Fibroblast of skin of right quadriceps (primary cell): ENCODE measurements around the gene MEG3.
A peak's percentile ranks its signal among the peaks of the same experiment; 100 is the strongest.

Source experiments
- DNase-seq: peaks from one replicate; pipeline ENCODE4 v3.0.0-alpha.2; 2013

Gene MEG3

GRCh38 chr14:100834794-100835547 lies 9.1 kb downstream of the MEG3 start:
- no peak for DNase-seq

DNA sequence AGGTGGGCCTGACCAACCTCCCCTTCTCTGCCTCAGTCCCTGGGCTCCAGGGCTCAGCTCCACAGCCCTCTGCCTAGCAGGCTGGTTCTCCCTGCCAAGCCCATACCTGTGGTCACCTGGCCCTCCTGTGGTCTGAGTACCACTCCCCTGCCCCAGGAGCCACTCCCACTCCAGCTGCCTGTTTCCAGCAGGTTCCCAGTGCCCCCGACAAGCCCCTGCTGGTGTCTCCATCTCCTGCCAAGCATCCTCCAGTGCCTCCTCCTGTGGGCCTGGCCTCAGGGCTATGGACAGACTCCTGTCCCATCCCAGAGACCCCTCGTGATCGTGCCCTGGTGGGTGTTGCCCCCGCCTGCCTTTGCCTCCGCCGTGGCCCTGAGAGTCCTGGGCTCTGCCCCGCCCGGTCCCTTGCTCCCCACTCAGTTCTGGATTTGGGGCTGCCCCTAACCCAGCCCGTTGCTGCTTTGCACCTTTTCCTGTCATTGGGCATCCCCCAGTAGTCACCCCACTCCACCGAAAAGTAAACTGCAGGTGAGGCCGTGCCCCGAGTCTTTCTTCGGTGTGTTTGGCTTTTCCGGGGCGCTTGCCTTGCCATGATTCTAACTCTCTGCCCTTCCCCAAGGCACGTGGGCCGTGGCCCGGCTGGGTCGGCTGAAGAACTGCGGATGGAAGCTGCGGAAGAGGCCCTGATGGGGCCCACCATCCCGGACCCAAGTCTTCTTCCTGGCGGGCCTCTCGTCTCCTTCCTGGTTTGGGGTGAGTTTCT lies 9.8 kb downstream of the MEG3 start:
- no peak for DNase-seq

DNA sequence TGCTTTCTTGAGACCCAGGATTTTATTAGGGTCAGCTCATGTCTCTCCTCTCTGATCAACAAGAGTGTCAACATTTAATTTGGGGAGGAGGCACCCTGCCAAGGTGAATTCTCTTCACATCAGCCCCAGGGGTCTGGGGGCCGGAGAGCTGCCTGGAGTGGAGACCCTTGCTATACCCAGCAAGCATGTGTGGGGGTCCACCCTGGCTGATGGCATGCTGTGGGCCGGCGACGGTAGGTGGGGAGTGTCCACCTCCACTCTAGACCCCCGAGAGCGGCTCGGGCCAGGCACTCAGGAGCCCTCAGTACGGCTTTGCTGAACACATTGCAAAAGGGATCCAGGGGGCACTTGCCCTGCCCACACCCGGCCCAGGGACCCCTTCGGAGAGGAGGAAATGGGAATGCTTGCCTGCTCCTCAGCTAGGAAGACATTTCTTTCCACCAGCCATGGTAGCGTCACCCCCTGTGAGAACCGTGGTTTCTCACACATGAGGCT lies 10.4 kb downstream of the MEG3 start:
- DNase-seq: no peak

DNA sequence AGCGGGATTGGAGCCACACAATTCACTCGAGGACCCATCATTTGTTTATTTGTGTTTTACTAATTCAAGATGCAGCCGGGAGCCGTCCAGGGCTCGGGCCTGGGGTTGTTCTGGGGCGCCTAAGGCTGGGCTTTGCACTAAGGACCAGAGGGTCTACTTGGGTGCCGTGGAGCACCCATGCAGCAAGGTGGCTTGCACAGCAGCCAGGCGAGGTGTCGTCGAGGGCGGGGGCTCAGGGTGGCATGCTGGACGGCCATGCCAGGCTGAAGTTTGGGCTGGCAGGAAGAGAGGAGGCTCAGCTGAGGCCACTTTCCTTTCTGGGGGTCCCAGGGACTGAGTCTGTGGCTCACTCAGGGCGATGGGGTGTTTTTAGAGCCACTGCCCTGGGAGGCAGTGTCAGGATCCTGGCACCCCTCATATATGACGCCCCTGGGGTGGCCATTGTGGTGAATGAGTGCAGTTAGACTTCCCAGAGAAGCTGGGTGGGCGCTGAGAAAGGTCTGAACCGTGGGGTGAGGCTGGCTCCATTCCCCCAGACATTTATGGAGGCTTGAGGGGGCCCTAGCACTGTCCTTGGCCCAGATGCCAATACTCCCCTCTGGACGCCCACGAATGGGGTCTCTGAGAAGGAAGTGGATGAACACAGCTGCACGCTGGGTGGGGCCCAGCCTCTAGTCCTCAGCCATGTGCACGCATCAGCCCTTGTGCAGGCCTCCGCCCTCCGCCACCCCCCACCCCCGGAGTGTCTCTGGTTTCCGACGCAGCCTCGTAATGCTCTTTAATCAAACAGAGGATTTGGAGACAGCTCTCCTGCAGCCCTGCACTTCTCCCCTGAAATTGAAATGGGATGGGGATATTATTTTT lies 11.3 kb downstream of the MEG3 start:
- DNase-seq: no peak

DNA sequence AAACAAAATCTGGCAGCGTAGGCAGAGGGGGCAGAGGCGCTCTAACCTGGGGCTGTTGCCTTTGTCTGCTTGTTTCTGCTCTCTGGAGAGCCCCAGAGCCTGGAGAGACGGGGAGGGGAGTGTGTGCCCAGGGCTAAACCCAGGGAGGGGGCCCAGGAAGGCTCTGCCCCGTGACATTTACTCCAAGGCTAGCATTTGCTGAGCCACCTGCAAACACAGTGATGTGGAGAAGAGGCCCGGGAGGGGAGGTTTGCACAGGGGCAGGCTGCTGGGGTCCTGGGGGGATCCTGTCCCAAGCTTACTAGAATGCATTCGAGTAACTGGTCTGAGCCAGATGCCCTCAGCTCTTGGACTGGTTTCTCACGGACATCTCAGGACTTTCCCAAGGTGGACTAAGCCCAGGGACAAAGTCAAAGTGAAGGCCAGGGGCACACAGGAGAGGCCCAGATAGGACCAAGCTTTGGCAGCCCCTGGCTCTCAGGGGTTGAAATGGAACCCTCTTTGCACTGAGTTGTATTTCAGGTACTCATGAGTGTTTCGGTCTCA lies 12.0 kb downstream of the MEG3 start:
- no peak for DNase-seq

DNA sequence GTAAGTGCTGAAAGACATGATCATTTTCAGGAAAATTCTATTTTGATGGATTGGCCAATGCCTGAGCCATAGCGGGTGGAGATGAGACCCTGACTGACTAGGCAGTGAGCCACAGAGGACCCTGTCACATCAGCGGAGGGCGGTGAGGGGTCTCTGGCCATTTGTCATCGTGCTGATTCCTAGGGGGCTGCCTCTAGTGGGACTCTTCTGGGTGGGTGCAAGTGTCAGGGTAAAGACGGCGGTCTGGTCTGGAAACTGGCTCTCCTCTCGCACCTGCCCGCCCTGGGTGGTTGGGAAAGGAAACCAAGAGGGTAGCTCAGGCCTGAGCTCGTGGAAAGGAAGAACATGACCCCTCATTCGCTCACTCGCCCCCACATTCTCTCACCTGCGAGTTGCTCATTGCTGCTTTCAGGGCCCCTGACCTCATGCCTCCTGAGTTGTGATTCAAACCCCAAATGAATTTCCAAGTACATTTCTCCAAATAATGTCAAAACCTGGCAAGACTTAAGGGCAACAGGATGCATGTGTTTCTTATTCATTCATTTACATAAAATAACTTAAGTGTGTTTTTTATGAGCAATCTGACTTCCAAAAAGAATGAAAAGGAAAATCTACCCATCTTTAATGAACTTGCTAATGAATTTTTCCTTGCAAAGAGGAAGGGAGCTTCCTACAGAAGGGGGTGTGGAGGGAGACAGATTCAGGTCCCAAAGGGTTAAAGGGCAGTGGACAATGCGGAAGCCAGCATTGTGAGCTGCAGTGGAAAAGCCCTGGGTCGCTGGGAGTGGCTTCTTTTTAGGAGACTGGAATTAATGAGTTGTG lies 12.8 kb downstream of the MEG3 start:
- no peak for DNase-seq

DNA sequence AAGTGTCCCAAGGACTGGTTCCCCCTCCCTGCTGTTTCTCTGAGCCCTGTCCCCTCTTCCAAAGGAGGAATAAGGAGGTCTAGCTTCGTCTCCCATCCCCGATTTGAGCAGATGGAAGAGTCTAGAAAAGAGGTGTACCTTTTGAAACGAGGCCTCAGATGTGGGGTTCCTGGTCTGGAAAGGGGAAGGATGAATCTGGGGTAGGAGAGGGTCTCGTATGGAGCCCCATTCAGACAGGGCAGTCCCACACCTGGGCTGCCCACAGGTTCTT lies 13.3 kb downstream of the MEG3 start:
- DNase-seq: no peak

DNA sequence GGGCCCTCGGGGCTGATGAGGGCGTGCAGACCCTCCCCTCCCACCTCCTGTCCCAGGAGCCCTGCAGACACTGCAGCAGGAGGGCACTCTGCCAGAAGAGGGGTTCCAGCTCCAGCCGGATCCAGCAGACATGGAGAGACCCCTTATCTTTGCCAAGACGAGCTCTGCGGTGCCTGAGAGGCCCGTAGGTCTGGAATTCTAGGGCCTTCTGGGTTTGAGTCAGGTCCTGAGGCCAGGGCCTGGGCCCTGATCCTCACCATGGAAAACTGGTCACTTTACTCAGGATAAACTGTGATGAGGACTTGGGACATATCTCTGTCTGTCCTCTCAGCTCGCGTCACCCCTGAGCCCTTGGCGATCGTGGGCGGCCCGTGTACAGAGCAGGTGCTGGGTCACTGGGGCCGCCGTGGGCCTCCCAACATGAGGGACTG lies 13.8 kb downstream of the MEG3 start:
- DNase-seq: no peak

GRCh38 chr14:100840286-100841065 lies 14.6 kb downstream of the MEG3 start:
- no peak for DNase-seq

DNA sequence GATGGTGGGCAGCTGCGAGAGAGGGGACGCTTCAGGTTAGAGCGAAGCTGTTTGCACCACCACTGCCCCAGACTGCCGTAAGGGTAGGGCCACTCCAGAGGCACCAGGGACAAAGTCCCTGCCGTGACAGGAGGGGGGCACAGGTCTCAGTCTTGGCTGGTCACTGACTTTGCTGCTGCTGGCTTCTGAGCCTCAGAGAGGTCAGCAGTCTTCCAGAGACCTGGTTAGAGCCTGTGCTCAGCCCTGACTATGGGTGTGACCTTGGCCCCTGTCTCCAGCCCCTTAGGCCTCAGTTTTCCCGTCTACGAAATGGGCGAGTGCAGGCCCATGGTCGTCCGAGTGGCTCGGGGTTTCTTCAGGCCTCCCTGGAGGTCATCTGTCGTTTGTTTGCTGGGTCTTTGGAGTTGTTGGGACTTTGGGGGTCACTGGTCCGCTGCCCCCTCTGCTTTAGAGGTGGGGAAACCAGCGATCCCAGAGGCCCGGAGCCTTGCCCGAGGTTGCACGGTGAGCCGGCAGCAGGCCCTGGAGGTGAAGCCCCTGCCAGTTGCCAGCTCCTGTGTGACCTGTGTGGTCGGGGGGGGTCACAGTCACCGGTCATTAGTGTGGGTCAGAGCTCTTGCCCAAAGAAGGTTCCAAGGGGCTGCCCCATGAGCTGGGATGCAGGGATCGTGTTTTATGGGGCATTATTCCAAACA lies 15.3 kb downstream of the MEG3 start:
- DNase-seq: no peak

DNA sequence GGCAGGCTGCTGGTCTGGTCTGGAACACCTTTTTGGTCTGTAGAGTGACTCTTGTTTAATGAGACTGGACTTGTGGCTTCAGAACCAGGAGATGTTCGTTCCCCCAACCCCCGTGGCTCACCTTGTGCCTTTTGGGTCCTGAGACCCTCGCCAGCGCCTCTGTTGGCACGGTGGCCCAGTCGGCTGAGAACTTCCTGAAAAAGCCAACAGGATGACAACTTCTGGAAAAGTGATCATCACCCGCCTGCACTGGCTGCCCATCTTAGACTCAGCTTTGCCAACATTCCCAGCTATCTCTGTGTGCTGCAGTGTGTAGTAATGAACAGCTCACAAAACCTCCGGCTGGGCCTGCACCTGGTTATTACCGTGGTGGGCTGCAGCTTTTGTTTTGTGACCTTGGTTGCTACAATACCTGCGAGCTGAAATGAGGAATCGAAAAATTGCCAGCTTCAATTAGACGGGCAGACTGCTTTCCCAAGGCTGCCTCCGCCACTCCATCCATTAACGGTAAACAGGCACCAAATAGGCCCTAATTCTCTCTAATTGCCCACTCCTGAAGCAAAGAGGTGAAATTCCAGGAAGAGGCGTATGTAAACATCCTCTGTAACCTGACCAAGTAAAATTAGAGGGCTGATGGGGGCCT lies 16.0 kb downstream of the MEG3 start:
- DNase-seq: no peak

- DNase-seq: peak; percentile 87
Measured at GRCh38 chr14:100842799-100843198, 16.9 kb downstream of the MEG3 start.

GRCh38 chr14:100844082-100844408 lies 18.1 kb downstream of the MEG3 start:
- DNase-seq: no peak

DNA sequence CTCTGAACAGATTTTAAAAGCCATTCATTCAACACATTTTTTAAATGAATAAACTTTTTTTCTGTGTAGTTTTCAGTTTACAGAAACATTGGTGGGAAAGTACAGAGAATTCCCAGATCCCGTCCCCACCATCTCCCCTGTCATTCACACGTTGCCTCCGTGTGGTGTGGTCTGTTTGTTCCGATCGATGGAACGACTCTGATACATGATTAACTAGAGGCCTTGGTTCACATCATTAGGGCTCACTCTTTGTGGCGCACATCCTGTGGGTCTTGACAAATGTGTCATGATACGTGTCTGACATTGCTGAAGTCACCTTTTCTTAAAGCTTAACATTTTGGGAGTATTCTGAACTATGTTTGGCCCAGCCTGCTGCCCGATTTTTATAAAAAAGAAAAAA lies 18.5 kb downstream of the MEG3 start:
- no peak for DNase-seq

DNA sequence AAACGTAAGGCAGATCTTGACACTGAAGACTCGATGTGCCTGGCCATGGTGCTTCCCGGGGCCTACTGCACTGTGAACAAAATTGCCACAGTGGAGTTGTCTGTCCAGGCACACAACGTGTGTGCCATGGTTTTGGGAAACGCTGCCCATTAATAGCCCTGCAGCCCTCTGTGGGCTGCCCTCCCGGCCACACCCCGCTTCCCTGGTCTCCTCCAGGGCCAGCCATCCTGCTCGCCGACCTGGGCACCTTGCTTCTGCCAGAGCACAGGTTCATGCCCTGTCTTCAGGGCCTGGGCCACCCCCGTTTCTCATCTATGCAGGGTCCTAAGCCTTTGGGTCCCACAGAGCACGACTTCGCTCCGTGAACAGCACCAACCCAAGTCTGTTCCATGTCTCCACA lies 18.9 kb downstream of the MEG3 start:
- DNase-seq: no peak

GRCh38 chr14:100845341-100845740 lies 19.4 kb downstream of the MEG3 start:
- DNase-seq: no peak

DNA sequence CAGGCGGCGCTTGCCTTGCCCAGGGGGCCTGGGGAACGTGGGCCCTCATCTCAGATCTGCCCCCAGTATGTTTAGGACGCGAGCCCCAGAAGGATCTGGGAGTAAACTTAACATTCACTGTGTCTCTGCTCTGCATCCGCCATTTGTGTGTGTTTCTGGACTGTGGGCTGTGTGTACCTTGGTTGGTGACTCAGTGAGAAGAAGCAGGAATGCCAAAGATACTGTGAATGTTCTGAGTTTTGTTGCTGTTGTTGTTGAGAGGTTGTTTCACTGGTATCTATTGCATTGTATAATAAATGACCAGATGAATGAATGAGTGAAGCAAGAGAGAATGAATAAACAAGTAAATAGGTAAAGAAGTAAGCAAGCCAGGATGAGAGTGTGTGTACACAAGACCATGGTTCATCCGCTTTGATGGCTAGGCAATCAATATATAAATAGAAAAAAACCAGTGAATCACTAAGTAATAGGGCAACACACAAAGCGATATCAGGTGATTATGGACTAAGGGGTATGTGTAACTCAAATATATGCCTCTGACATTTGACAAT lies 20.5 kb downstream of the MEG3 start:
- DNase-seq: no peak

DNA sequence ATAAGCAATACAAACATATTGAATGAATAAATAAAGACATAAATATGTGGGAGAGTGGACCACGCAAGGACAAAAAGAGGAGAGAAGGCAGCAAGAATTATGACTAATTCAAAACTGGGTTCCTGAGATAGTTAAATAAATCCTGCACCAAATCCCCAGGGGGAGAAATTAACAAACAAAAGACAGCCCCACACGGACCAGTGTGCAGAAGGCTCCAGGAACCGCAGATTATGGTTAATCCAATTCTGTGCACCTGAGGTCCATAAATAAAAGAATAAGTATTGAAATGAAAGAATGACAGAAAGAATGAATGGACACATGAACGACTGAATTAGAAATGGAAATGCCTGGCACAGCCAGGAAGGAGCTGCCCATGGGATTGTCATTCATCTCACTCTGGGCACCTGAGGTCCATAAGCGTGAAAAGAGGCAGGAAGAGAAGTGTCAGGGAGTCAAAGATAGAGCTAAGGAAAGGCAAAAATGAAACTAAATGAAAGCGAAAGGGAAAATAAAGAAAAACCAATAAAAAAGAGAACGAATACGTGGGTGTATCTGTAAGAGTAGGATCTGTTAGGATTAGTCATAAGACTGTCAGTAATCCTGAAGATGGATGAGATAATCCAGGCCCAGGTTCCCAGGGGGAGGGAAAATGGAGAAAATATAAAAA lies 23.3 kb downstream of the MEG3 start:
- DNase-seq: no peak

GRCh38 chr14:100850841-100851585 lies 25.1 kb downstream of the MEG3 start:
- no peak for DNase-seq
